Brain microvascular endothelial cell (primary cell): Measurements from ENCODE around the gene IDUA.

Source experiments
- DNase-seq: peaks from one replicate; pipeline ENCODE4 v3.0.0-alpha.2; 2020
- H3K27ac ChIP-seq: fragments of 250-450 bp; sonication (Bioruptor Pico); 2 replicates; pipeline ENCODE4 v1.5.1; 2020; ENCODE audit warnings: mild to moderate bottlenecking, moderate library complexity
- H3K27me3 ChIP-seq: fragments of 250-450 bp; sonication (Bioruptor Pico); replicated peaks from 2 replicates; pipeline ENCODE4 v1.5.1; 2020; ENCODE audit warnings: mild to moderate bottlenecking
- H3K36me3 ChIP-seq: fragments of 250-450 bp; sonication (Bioruptor Pico); replicated peaks from 2 replicates; pipeline ENCODE4 v1.5.1; 2020; ENCODE audit warnings: mild to moderate bottlenecking
- H3K4me3 ChIP-seq: 2 replicates; pipeline ENCODE4 v1.5.1; 2011; ENCODE audit warnings: low read depth, mild to moderate bottlenecking, control low read depth, low read length, moderate library complexity
- CTCF ChIP-seq: IDR thresholded peaks from 2 replicates; pipeline ENCODE4 v1.5.1; 2011; ENCODE audit warnings: low read depth, mild to moderate bottlenecking, moderate library complexity, low read length, control low read depth, inconsistent platforms; ENCODE audit errors: missing control alignments
- in situ Hi-C: cut with HindIII; loops from 2 replicates; pipeline ENCODE4 v1.10.0; 2017; ENCODE audit warnings: low sequenced_read_pairs, low pct_ligation_motif_present

The IDUA gene

GRCh38 chr4:961351-962230 lies 25.3 kb upstream of the IDUA start:
- H3K36me3 ChIP-seq: peaks cover 15% of the 10 kb centered on the region
- H3K4me3 ChIP-seq: no peak overlapping the region
- in situ Hi-C loops: no loop called here
- TF ChIP-seq CTCF: no peak
- no peaks in the 10 kb centered on the region for H3K27me3 ChIP-seq
- no peak overlapping the region for H3K27ac ChIP-seq
- DNase-seq: no peak

GRCh38 chr4:962231-963208 lies 24.3 kb upstream of the IDUA start:
- Histone ChIP-seq H3K27ac (no peak overlapping the region), H3K36me3 (peaks cover 17% of the 10 kb centered on the region), H3K27me3 (no peaks in the 10 kb centered on the region), H3K4me3 (no peak overlapping the region)
- in situ Hi-C loops: no loop called here
- TF ChIP-seq CTCF: no peak
- DNase-seq: no peak

- in situ Hi-C loops: no loop called here
- Histone ChIP-seq H3K27me3 (no peaks in the 10 kb centered on the region), H3K36me3 (peaks cover 17% of the 10 kb centered on the region), H3K4me3 (no peak overlapping the region), H3K27ac (no peak overlapping the region)
- no peak for DNase-seq
- TF ChIP-seq CTCF: no peak
These were observed 23.3 kb upstream of the IDUA start for GRCh38 chr4:963276-964225.

GRCh38 chr4:964346-965025 lies 22.4 kb upstream of the IDUA start:
- no peak for TF ChIP-seq CTCF
- in situ Hi-C loops: no loop called here

More at GRCh38 chr4:964346-965025, 22.4 kb upstream of the IDUA start:
- no peaks in the 10 kb centered on the region for H3K27me3 ChIP-seq
- peaks cover 17% of the 10 kb centered on the region for H3K36me3 ChIP-seq
- no peak overlapping the region for H3K4me3 ChIP-seq
- no peak for DNase-seq
- no peak overlapping the region for H3K27ac ChIP-seq
